Limb (tissue), 2 donors: Measurements from ENCODE around the gene REV3L.
"Not testable (repeated sequence)": the region's sequence is repeated elsewhere in the genome, so short reads cannot be mapped to it uniquely, and the experiment has no call there.

ENCODE experiments used
- DNase-seq, 2 donors: peaks; one replicate each; pipeline ENCODE4 v3.0.0-alpha.2; 2016; ENCODE audit errors: extremely low spot score in 2 of 2

Gene REV3L

DNA sequence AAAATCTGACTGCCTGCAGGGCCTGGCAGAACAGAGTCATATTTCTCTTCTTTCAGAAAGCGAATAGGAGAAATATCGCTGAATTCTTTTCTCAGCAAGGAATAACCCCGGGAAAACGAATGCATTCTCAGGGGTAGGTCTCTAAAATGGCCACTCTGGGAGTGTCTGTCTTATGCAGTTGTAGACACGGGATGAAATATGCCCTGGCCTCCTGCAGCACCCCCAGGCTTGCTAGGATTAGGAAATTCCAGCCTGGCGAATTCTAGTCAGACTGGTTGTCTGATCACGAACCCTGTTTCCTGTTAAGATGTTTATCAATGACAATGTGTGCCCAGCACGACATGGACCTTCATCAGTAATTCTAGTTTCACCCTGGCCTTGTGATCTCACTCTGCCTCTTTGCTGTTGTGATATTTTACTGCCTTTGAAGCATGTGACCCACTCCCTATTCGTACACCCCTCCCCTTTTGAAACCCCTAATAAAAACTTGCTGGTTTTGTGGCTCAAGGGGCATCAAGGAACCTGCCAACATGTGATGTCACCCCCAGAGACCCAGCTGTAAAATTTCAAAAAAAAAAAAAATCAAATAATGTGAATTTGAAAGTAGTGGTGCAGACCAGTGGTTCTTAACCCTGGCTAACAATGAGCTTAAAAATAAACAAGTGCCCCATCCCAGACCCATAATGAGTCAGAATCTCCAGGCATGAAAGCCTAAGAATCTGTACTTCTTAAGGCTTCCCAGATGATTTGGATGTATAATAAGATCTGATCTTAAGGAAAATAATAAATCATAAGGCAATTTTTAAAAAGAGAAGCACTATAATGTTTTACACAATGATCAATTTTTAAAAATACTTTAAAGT lies 181.8 kb downstream of the REV3L start:
- not testable (repeated sequence) for DNase-seq

DNA sequence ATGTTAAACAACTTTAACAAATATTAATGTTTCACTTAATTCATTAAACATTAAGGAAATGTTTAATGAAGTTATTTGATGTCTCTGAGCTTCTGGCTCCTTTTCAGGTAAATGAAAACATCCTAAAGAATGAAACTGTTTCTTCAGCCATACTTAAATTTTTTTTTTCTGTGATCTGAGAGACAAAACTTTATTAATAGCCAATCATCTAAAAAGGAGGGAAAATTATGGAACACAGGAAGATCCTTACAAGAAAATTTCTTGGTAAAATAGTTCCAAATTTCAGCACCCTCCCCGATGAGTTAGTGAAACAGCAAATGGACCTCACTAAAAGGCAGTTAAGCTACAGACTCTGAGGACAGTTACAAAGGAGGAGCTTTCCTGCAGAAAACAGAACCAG lies 185.2 kb downstream of the REV3L start:
- no peak for DNase-seq

DNA sequence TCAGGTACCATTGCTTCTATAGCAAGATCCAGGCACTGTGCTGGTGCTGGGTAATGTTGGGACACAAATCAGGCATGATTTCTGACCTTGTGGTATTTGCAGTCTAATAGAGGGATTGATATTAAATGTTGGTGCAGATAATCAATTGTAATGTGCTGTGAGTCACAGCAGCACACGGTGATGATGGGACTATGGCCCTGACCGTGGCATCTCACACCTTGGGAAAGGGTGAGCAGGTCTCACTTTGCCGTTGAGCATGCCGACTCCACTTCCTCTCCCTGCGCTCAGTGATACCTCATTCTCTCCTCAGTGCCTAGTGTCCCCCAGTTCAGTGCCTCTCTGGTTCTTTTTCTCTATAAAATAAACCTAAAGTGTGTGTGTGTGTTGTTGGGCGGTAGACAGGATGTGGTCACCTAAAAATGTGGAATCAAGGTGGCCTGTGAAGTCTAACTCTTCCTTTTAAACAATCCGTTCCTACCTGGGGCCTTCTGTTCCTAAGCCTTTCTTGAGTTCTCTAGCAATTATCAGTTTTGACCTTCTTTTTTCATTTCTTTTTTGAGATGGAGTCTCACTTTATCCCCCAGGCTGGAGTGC lies 188.5 kb downstream of the REV3L start:
- no peak for DNase-seq

DNA sequence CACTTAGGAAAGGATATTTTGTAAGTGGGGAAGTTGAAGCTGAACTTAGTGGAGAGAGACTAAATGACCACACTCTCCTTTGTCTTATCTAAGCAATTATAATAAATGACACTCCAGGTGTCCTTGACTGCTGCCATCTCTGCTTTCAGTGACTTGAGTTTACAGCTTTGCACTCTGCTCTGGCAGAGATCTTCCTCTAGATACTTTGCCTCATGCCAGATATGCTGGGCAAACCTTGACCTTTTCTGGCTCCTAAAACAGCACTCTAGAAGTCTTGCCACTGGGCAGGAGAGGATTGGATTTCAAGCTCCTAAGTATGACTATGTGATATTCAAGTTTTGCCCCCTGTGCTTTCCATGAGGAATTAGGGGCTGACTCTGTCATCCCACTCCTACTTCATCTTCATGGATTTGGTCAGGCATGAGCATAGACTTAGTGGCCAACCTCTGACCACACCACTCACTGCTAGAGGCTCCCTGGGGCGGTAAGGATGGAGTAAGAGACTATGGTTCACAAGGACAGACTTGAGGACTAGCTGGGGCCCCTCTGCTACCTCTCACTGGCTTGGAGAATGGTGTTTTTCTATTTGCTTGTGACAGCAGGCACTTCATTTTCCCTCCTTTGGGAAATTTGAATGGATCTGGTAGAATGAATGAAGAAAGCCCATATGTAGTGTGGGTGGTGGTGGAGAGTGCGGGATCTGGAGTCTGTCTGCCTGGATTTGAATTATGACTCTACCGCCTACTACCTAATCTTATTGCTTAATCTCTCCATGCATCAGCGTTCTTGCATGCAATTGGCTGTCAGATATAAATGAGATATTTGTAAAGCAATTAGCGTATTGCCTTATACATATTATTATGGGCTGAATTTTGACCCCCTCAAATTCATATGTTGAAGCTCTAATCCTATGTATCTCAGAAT lies 191.4 kb downstream of the REV3L start:
- DNase-seq: no peak

DNA sequence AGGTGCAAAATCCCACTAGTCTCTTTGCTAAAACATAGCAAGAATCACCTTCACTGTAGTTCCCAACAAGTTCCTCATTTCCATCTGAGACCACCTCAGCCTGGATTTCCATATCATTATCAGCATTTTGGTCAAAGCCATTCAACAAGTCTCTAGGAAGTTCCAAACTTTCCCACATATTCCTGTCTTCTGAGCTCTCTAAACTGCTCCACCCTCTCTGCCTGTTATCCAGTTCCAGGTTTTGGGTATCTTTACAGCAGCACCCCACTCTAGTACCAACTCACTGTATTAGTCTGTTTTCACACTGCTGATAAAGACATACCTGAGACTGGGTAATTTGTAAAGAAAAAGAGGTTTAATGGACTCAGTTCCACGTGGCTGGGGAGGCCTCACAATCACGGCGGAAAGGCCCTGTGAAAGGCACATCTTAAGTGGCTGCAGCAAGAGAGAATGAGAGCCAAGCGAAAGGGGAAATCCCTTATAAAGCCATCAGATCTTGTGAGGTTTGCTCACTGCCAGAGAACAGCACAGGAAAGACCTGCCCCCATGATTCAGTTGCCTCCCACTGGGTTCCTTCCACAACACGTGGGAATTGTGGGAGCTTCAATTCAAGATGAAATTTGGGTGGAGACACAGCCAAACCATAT lies 192.2 kb downstream of the REV3L start:
- DNase-seq: not testable (repeated sequence)

DNA sequence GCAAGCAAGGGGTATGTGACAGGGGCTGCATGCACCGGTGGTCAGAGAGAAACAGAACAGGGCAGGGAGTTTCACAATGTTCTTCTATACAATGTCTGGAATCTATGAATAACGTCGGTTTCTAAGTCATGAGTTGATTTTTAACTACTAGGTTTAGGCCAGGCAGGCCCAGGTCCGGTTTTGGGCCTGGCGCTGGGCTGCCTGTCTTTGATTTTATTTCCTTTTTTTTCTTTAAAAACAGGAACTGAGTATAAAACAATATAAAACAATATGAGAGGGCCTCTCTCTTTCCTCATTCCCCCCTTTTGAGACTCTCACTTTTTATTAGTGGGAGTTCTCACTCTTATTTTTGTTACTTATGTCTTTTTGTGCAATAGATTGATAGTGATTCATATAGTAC lies 198.7 kb downstream of the REV3L start:
- DNase-seq: not testable (repeated sequence)

DNA sequence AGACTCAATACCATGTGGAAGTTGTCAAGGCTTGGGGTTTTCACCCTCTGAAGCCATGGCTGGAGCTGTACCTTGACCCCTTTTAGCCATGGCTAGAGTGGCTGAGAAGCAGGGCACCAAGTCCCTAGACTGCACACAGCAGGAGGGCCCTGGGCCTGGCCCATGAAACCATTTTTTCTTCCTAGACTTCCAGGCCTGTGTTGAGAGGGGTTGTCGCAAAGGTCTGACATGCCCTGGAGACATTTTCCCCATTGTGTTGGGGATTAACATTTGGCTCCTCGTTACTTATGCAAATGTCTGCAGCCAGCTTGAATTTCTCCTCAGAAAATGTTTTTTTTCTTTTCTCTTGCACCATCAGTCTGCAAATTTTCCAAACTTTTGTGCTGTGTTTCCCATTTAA lies 199.3 kb downstream of the REV3L start:
- DNase-seq: no peak

DNA sequence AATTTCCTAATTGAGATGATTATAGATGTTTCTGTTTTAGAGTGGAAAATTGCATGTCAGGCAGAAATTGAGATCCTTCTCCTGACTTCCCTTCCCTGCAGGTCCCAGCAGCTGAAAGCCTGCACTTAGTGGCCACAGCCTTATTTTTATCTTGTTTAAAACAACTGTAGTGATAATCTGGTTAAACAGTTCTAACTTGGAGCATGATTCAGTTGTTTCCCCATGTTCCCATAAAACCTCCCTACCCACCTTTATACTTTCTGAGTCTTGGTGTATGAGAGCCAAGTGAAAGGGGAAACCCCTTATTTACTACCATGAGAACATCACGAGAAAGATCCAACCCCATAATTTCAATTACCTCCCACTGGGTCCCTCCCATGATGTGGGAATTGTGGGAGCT lies 200.5 kb downstream of the REV3L start:
- no peak for DNase-seq

DNA sequence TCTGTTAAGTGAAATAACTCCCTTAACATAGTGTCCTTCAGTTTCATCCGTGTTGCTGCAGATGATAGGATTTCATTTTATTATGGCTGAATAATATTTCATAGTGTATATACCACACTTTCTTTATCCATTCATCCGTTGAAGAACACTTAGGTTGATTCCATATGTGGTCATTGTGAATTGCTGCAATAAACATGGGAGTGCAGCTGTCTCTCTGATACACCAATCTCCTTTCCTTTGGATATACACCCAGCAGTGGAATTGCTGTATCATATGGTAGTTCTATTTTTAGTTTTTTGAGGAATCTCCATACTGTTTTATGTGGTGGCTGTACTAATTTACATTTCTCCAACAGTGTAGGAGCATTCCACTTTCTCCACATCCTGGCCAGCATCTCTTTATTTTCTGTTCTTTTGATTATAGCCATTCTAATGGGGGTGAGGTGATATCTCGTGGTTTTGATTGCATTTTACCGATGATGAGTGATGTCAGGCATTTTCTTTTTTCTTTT lies 202.5 kb downstream of the REV3L start:
- no peak for DNase-seq

DNA sequence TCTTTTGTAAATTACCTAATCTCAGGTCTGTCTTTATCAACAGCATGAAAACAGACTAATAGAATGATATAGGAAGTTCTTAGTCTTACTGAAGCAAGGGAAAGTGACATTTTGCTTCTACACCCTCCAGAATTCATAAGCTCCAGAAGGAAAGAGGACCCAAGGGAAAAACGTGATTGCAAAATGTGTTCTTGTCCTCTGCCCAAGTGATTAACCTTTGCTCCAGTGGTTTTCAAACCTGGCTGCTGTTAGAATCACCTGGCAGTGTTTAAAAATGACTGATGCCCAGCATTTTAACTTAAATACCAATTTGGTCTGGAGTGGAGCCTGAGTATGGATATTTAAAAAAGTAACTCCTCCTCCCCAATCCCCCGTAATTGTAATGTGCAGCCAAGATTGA lies 204.3 kb downstream of the REV3L start:
- DNase-seq: no peak

DNA sequence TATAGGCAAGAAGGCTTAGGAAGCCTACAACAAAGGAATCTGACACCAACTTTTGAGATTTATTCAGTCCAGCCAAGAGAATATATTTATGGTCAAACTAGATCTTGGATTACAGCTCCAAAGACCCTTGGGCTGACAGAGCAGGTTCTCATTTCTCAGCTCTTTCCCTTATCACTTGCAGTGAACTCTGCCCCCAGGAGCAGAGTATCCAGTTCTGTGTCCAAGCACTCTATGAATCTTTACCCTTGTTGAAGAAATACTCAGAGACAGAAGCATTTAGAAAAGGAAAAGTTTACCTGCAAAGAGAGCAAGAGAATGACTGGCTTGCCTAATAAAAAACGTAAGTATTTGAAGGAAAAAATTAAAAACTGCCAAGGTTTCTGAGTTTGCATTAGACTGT lies 205.2 kb downstream of the REV3L start:
- no peak for DNase-seq

DNA sequence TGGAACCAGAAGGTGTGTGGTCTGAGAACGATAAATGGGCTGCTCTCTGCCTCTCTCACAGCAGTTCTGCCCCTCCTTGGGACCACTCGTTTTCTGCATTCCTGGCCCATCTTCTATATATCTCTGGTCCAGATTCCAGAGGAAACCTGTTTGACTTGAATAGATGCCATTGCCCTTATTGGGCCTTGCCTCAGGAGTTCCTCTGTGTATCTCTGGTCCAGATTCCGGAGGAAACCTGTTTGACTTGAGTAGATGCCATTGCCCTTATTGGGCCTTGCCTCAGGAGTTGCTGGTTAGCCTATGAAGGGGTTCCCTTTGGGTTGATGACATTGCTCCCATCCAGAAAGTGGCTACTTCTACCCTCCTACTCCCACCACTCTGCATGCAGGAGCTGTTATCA lies 206.3 kb downstream of the REV3L start:
- no peak for DNase-seq

DNA sequence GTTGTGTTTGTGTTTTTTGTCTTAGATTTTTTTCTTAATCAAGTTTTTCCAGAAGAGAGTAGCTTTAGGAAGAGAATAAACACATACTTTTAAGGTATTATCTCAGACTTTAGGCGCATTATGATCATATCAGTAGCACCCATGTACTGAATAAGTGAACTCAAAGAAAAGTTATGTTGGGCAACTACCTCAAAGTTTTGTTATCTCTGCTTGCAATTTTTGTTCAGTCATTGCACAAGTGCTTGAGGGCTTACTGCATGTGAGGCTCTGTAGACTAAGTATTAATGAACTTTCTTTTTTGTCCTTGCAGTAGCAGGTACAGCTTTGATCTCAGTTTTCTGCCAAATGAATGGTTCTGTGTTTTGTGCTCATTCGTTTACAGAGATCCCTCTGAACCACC lies 206.7 kb downstream of the REV3L start:
- no peak for DNase-seq

DNA sequence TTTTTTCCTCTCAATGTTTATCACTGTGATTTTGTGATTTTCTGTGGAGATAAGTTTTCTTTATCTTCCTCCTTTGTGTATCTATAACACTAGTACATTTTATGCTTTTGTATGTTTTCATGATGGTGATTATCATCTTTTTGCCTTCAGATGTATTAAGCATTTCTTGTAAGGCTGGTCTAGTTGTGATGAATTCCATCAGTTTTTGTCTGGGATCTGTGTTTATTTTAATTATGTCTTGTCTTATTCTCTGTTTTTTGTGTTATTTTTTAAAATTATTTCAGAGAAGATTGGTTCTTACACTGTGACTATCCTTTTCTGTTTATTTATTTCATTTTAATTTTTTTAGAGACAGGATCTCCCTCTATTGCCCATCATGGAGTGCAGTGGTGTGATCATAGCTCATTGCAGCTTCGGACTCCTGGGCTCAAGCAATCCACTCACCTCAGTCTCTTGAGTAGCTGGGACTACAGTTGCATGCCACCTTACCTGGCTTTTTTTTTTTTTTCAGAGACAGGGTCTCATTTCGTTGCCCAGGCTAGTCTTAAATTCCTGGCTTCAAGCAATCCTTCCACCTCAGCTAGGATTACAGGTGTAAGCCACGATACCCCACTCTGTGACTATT lies 208.3 kb downstream of the REV3L start:
- DNase-seq: no peak

DNA sequence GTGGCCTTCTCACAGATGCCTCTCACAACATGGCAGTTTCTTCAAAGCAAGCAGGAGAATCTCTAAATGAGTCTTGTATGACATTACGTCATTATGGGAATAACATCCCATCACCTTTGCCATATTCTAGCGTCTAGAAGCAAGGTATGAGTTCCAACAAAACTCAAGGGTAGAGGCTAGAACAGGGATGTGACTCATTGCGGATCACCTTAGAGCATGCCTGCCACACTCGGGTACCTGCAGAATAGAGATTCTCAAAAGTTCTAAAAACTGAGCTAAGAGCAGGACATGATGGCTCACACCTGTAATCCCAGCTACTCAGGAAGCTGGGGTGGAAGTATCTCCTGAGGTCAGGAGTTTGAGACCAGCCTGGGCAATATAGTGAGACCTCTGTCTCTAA lies 212.9 kb downstream of the REV3L start:
- DNase-seq: no peak

DNA sequence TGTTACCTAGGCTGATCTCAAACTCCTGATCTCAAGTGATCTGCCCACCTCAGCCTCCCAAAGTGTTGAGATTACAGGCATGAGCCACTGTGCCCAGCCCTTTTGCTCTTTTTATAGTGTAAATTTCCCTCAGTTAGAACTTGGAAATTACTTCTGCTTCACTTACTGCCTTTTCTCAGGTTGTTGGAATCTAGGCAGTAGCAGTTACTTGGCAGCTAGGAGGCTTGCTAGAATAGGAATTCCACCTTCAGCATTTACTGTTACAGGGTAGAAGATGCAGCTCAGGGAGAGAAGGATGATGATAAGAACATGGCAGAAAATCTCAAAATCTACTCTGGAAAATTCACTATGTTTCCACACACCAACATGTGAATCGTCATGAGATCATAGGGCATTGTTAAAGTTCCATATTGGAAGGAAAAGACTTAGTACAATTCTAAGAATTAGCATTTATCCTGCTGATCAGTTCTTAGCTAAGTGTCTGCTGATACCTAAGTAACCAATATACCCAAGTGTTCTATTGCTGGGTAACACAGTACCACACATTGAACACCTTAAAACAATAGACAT lies 213.5 kb downstream of the REV3L start:
- no peak for DNase-seq

DNA sequence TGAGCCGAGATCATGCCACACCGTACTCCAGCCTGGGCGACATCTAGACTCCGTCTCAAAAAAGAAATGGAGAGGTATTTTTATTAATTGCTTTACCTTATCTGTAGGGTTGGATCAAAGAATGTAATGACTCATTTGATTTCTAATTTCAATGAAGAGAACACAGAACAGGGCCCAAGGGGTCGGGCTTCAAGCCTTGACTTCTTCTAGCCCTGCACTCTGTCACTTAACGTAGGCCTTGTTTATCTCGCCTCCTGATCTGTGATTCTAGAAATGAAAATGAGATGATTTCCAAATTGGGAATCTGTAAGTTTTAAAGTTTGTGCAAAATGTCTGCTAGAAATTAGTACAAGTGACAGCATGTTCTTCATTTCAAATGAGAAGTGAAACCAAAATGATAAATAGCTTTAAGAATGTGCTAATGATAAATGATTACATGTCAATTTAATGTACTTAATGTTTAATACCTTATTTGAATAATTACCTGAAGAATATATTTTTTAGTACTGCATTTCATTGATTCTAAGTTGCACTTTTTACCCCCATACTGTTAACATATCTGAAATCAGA lies 215.2 kb downstream of the REV3L start:
- DNase-seq: no peak

DNA sequence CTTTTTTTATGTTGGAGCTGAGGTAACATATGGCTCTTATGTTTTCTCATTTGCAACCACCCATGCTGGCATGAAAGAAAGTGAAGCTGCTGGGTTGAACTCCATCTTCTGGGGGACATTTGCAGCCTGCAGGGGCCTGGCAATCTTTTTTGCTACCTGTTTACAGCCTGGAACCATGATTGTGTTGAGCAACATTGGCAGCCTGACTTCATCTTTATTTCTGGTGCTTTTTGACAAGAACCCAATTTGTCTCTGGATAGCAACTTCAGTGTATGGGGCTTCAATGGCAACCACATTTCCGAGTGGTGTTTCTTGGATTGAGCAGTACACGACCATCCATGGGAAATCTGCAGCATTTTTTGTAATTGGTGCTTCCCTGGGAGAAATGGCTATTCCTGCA lies 216.7 kb downstream of the REV3L start:
- no peak for DNase-seq

DNA sequence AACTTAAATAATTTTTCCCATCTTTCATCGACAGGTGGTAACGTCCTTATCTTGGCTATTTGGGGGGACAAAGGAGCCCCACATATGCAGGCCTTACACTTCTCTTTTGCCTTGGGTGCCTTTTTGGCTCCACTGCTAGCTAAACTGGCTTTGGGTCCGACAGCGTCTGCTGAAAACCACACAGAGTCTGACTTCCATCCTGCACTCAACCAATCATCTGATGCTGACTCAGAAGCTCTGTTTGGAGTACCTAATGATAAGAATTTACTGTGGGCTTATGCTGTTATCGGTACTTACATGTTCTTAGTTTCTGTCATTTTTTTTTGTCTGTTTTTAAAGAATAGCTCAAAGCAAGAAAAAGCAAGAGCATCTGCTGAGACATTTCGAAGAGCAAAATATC lies 217.2 kb downstream of the REV3L start:
- no peak for DNase-seq

DNA sequence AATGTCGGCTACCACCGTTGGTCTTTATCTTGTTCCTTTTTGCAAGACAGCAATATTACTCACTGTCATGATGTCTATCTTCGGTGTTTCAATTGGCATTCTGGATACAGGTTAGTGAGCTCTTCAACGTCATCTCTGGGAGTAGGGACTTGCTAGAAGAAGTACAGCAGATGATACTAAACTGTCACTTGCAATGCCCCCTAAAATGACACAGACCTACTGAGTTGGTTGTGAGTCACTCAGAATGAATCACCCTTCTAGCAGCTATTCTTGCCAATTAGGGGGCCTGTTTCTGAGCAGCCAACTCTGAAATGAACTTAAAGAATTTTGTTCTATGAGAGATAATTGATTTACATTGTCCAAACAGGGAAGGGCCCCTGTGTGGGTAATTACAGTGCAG lies 219.2 kb downstream of the REV3L start:
- no peak for DNase-seq
